Muscle layer of colon (tissue), 2 donors: ENCODE data around the gene ADCY3.

Experiments
- H3K27ac ChIP-seq: one replicate; pipeline ENCODE4 v1.7.0; 2013; ENCODE audit warnings: low read depth, mild to moderate bottlenecking, low read length, moderate library complexity
- H3K27me3 ChIP-seq, 2 donors: one replicate each; pipeline ENCODE4 v1.7.0; 2013; ENCODE audit warnings: low read length in 2 of 2, mild to moderate bottlenecking in 2 of 2; ENCODE audit not compliant: insufficient read depth in 2 of 2, control insufficient read depth in 1 of 2
- H3K36me3 ChIP-seq: one replicate; pipeline ENCODE4 v1.7.0; 2013; ENCODE audit warnings: mild to moderate bottlenecking, low read length; ENCODE audit not compliant: insufficient read depth
- H3K4me1 ChIP-seq: one replicate; pipeline ENCODE4 v1.7.0; 2013; ENCODE audit warnings: mild to moderate bottlenecking, low read length; ENCODE audit not compliant: insufficient read depth
- H3K4me3 ChIP-seq, 2 donors: one replicate each; pipeline ENCODE4 v1.7.0; 2013; ENCODE audit warnings: low read length in 2 of 2, low read depth in 1 of 2, mild to moderate bottlenecking in 1 of 2, moderate library complexity in 1 of 2
- H3K9ac ChIP-seq: one replicate; pipeline ENCODE4 v1.7.0; 2013; ENCODE audit warnings: low read length
- H3K9me3 ChIP-seq: one replicate; pipeline ENCODE4 v1.7.0; 2013; ENCODE audit warnings: mild to moderate bottlenecking, low read length
- donor health status: abdominal sarcoma.
- donor health status: Adenocarcinoma of cecum.

Gene ADCY3

DNA sequence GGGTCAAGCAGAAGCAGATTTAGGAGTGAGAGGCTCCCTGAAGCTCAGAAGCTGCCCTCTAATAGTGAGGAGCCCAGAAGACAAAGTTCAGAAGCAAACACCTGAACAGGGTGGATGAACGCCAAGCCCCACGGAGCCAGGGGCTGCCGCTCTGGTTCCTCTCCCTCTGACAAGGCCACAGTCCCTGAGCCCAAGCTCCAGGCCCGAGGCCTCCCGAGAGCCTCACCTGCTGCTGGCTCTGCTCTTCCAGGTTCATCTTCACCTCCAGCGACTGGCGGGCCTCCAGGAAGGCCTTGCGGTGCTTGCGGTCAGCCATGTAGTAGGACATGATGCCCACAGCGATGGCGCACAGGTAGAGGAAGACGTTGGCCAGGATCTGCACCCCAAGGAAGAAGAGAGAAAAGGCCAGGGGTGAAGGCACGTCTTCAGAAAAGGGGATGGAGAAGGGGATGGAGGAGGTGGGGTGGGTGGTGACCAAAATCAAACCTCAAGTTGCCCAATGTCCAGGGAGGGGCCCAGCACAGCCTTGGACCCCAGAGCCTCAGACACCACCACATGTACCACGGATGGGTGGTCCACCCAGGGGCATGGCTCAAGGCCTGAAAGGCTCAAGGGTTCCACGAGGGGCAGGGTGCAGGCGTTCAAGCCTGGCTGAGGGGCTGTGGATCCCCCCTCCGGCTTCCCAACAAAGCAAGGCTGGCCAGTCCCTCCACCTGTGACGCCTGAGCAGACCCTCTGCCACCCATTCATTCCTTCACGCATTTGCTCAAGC is 47.5 kb downstream of the ADCY3 start:
- Histone ChIP-seq H3K36me3 (no peaks in the 10 kb centered on the region), H3K4me1 (peaks cover 7% of the 10 kb centered on the region), H3K9ac (no peak overlapping the region), H3K9me3 (no peaks in the 10 kb centered on the region), H3K27me3 (no peaks in the 10 kb centered on the region), H3K4me3 (no peak overlapping the region), H3K27ac (no peak overlapping the region)

GRCh38 chr2:24871852-24872333 is 48.1 kb downstream of the ADCY3 start:
- Histone ChIP-seq H3K4me3 (no peak overlapping the region), H3K9ac (no peak overlapping the region), H3K27me3 (no peaks in the 10 kb centered on the region), H3K27ac (no peak overlapping the region), H3K4me1 (peaks cover 7% of the 10 kb centered on the region), H3K36me3 (no peaks in the 10 kb centered on the region), H3K9me3 (no peaks in the 10 kb centered on the region)

DNA sequence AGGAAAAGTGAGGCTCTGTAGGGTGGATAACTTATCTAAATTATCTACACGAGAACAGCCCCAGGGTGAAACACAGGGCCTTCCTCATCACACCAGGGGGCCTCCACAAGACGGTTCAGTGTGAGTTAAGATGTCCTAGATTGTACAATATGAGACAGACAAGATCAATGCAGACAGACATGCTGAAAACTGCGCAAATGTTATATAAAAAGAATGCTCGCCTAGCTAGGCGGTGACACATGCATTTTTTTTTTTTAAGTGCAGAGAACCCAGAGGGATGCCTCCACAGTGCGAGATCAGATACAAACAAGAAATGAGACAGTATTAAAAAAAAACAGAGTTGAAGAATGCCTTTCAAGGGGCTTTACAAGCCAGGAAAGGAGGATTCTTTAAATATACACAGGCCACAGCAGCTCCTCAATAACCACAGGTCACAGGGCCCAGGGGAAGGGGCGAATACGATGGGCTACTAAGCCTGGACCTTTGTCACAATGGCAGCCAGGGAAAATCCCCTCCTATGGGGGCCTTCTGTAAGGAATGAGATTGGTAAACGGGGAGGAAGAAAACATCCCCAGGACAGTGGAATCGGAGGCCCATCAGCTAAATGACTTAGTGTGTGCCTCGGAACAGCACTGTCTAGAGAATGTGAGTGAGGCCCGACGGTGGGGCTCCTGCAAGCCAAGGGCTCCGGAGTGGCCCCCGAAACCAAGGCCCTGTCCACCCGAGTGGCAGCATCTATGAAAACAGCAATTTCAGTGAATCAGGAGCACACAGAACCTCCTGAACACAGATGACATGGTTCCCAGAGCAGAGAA is 48.9 kb downstream of the ADCY3 start:
- peaks cover 7% of the 10 kb centered on the region for H3K4me1 ChIP-seq
- no peak overlapping the region for H3K27ac ChIP-seq
- no peaks in the 10 kb centered on the region for H3K9me3 ChIP-seq
- H3K4me3 ChIP-seq, result no peak overlapping the region
- no peaks in the 10 kb centered on the region for H3K27me3 ChIP-seq
- H3K36me3 ChIP-seq, result no peaks in the 10 kb centered on the region
- no peak overlapping the region for H3K9ac ChIP-seq

GRCh38 chr2:24870440-24870839 is 49.6 kb downstream of the ADCY3 start:
- Histone ChIP-seq H3K27me3 (no peaks in the 10 kb centered on the region), H3K36me3 (no peaks in the 10 kb centered on the region), H3K4me1 (peaks cover 7% of the 10 kb centered on the region), H3K27ac (no peak overlapping the region), H3K9ac (no peak overlapping the region), H3K4me3 (no peak overlapping the region), H3K9me3 (no peaks in the 10 kb centered on the region)

DNA sequence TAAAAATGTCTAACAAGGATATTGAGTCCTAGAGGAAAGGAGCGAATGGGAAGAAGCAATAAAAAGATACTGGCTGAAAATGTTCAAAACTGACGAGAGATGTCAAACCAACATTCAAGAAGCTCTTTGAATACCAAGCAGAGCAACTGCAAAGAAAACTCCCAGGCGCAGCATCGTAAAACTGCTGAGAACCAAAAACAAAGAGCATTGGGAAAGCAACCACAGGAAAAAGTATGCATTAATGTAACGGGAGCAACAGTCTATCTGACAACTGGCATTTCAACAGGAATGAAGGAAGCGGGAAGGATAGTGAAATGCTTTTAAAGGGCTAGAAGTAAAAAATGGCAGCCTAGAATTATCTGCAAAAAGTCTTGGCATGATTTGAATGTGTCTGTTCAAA is 53.1 kb downstream of the ADCY3 start:
- Histone ChIP-seq H3K4me1 (peaks cover 6% of the 10 kb centered on the region), H3K4me3 (no peak overlapping the region), H3K9me3 (no peaks in the 10 kb centered on the region), H3K27ac (no peak overlapping the region), H3K9ac (no peak overlapping the region), H3K36me3 (no peaks in the 10 kb centered on the region), H3K27me3 (no peaks in the 10 kb centered on the region)

DNA sequence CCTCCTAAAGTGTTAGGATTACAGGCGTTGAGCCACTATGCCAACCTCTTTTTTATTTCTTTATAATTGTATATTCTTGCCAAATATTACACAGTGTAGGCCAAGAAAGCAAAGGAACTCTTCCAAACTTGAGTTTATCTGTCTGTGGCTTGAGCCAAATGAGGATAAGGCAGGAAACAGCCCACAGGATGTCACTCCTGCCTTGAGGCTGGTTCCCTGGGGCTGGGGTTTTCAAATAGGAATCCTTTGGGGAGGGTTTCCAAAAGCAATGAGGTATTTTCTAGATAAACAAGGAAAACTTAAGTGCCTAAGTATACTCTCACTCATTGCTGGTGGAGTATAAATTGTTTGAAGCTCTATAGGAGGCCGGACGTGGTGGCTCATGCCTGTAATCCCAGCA is 56.4 kb downstream of the ADCY3 start:
- Histone ChIP-seq H3K4me1 (no peaks in the 10 kb centered on the region), H3K27me3 (no peaks in the 10 kb centered on the region), H3K27ac (no peak overlapping the region), H3K9me3 (no peaks in the 10 kb centered on the region), H3K4me3 (no peak overlapping the region), H3K9ac (no peak overlapping the region), H3K36me3 (no peaks in the 10 kb centered on the region)

- H3K27me3 ChIP-seq, result no peaks in the 10 kb centered on the region
- H3K36me3 ChIP-seq, result no peaks in the 10 kb centered on the region
- no peaks in the 10 kb centered on the region for H3K9me3 ChIP-seq
- no peak overlapping the region for H3K4me3 ChIP-seq
- H3K27ac ChIP-seq, result no peak overlapping the region
- H3K4me1 ChIP-seq, result no peaks in the 10 kb centered on the region
- H3K9ac ChIP-seq, result no peak overlapping the region
Observed at GRCh38 chr2:24861500-24861899, 58.5 kb downstream of the ADCY3 start.

- H3K36me3 ChIP-seq, result no peaks in the 10 kb centered on the region
- no peaks in the 10 kb centered on the region for H3K27me3 ChIP-seq
- H3K9ac ChIP-seq, result no peak overlapping the region
- no peak overlapping the region for H3K27ac ChIP-seq
- no peaks in the 10 kb centered on the region for H3K4me1 ChIP-seq
- no peak overlapping the region for H3K4me3 ChIP-seq
- H3K9me3 ChIP-seq, result no peaks in the 10 kb centered on the region
Observed at GRCh38 chr2:24860631-24861030, 59.4 kb downstream of the ADCY3 start.

DNA sequence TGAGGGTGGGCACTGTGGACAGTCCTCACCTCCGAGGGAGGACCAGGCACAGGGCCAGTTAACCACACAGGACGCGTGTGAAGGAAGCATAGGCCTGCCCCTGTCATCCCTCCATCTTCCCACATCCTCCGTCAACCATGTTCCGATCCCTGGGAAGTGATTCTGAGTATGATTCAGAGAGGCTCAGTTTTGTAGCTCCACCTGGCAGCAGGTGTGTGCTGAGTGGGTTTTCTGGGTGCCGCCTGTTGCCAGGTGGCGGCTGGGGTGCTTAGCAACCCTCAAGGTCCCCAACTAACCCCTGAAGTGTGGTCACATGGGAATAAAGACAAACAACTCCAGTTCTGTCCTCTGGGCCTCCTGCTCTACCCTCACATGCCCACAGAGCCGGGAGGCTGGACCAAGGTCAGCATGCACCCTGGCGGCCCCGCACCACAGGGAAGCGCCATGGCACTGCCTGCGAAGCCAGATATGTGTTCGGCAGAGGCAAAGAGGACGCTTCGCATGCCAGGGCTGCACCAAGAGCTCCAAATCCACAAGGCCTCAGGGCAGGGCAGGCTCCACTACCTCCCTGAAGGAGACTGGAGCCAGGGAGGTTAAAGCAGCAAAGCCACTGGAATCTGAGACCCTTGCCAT is 60.0 kb downstream of the ADCY3 start:
- Histone ChIP-seq H3K27me3 (no peaks in the 10 kb centered on the region), H3K36me3 (no peaks in the 10 kb centered on the region), H3K4me1 (no peaks in the 10 kb centered on the region), H3K9me3 (no peaks in the 10 kb centered on the region), H3K4me3 (no peak overlapping the region), H3K27ac (no peak overlapping the region), H3K9ac (no peak overlapping the region)

DNA sequence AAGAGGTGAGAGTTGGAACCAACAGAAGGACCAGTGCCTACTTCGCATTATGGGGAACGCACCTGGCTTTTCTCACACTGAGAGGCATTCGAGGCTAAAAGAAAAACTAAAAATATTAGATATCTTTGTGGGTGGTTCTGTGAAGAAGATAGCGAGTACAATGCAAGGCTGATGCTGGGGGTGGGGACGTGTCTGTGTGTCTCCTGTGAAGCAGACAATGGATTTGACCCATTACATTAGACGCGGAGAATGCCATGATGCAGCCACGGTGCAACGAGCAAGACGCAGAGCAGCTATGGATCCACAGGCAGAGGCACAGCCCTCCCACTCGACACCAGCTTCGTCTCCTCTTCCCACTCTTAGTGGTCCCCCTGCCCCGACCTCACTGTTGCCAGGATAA is 61.0 kb downstream of the ADCY3 start:
- H3K4me1 ChIP-seq, result no peaks in the 10 kb centered on the region
- H3K4me3 ChIP-seq, result no peak overlapping the region
- H3K9ac ChIP-seq, result no peak overlapping the region
- H3K27ac ChIP-seq, result no peak overlapping the region
- no peaks in the 10 kb centered on the region for H3K9me3 ChIP-seq
- no peaks in the 10 kb centered on the region for H3K27me3 ChIP-seq
- H3K36me3 ChIP-seq, result no peaks in the 10 kb centered on the region

GRCh38 chr2:24857746-24858145 is 62.3 kb downstream of the ADCY3 start:
- no peaks in the 10 kb centered on the region for H3K27me3 ChIP-seq
- H3K4me1 ChIP-seq, result no peaks in the 10 kb centered on the region
- no peak overlapping the region for H3K4me3 ChIP-seq
- no peaks in the 10 kb centered on the region for H3K36me3 ChIP-seq
- no peak overlapping the region for H3K27ac ChIP-seq
- H3K9ac ChIP-seq, result no peak overlapping the region
- H3K9me3 ChIP-seq, result no peaks in the 10 kb centered on the region
